K562 (cell line): ENCODE data around the gene C7. TPM values are rescaled to one million over a fixed set of nuclear protein-coding genes. Genes with fewer than 3 reads are reported as not detected.

Experiments
- ATAC-seq: fragments of 200-7000 bp; cut with Tn5 transposase; 3 replicates; pipeline ENCODE4 v1.9.1; 2020; ENCODE audit warnings: moderate library complexity
- BruUV-seq: library from RNA; stranded (reverse); fragments of 400-500 nt; replicated peaks from 2 replicates; lab custom pipeline; 2021; lab: Mats Ljungman, UMichigan
- CTCF ChIA-PET: fragments of 300-600 bp; formaldehyde crosslinking; extraction: SDS; loops from one replicate; lab custom pipeline; 2021; ENCODE audit warnings: low intra/inter-chr PET ratio; lab: Yijun Ruan, JAX
- POLR2A ChIA-PET: fragments of 300-600, 350-650 bp; sonication (Branson Sonifier 250); formaldehyde crosslinking; extraction: SDS; loops from one replicate; lab custom pipeline; 2021; ENCODE audit warnings: antibody characterized with exemption, inconsistent platforms; lab: Yijun Ruan, JAX
- DNase-seq, 4 experiments: peaks; one replicate each; pipeline versions ENCODE4 v3.0.0 to v3.0.0-alpha.2; 2011 to 2018; ENCODE audit warnings: low spot score in 3 of 4, mixed read lengths in 3 of 4; ENCODE audit errors: extremely low read depth in 1 of 4
- FAIRE-seq: peaks from 2 replicates; lab custom pipeline; 2011; peaks lifted over from hg19 to GRCh38; lab: Jason Lieb, UNC
- H2AFZ ChIP-seq: 2 replicates; pipeline ENCODE4 v1.6.0; 2011; ENCODE audit warnings: low read depth, low read length, control low read depth, inconsistent platforms
- H3K27ac ChIP-seq: fragments of 200-600 bp; 3 replicates; pipeline ENCODE4 v1.8.0; 2011; ENCODE audit warnings: low read depth, mild to moderate bottlenecking, control low read depth, inconsistent platforms, low read length, moderate library complexity, mixed read lengths; ENCODE audit errors: extremely low read depth
- H3K27me3 ChIP-seq, 2 experiments: fragments of 300-600 bp in 1 of 2; 2 replicates in 1 of 2; 3 replicates in 1 of 2; pipeline versions ENCODE4 v1.6.0 to v1.8.0; 2011; ENCODE audit warnings: inconsistent platforms in 2 of 2, low read length in 2 of 2, mild to moderate bottlenecking in 1 of 2, mixed read lengths in 1 of 2, moderate library complexity in 1 of 2; ENCODE audit not compliant: control insufficient read depth in 2 of 2, insufficient read depth in 2 of 2
- H3K36me3 ChIP-seq: fragments of 300-600 bp; 3 replicates; pipeline ENCODE4 v1.8.0; 2011; ENCODE audit warnings: mild to moderate bottlenecking, low read length, inconsistent platforms; ENCODE audit not compliant: control insufficient read depth, insufficient read depth
- H3K4me1 ChIP-seq, 2 experiments: fragments of 200-600 bp in 1 of 2; replicated peaks in 1 of 2; 2 replicates in 1 of 2; 3 replicates in 1 of 2; pipeline versions ENCODE4 v1.5.1 to v1.8.0; 2011; ENCODE audit warnings: inconsistent platforms in 2 of 2, low read length in 2 of 2, mild to moderate bottlenecking in 1 of 2, mixed read lengths in 1 of 2, moderate library complexity in 1 of 2; ENCODE audit not compliant: control insufficient read depth in 2 of 2, insufficient read depth in 2 of 2
- H3K4me2 ChIP-seq: 2 replicates; pipeline ENCODE4 v1.6.1; 2011; ENCODE audit warnings: low read length, control low read depth, inconsistent platforms, mixed read lengths; ENCODE audit not compliant: insufficient read depth
- H3K4me3 ChIP-seq: fragments of 200-600 bp; sonication (generic), shearing (Covaris generic); 2 replicates; pipeline ENCODE4 v1.5.1; 2016; ENCODE audit warnings: control low read depth, inconsistent platforms
- H3K79me2 ChIP-seq: fragments of 200-600 bp; 3 replicates; pipeline ENCODE4 v1.8.0; 2011; ENCODE audit warnings: low read length, inconsistent platforms; ENCODE audit not compliant: control insufficient read depth, insufficient read depth
- H3K9ac ChIP-seq, 2 experiments: 2 replicates each; pipeline versions ENCODE4 v1.6.0 to v1.6.1; 2011; ENCODE audit warnings: low read depth in 2 of 2, low read length in 2 of 2, control low read depth in 1 of 2, inconsistent platforms in 1 of 2, mild to moderate bottlenecking in 1 of 2, mixed read lengths in 1 of 2; ENCODE audit not compliant: insufficient read depth in 1 of 2
- H3K9me1 ChIP-seq: one replicate; pipeline ENCODE4 v1.6.0; 2011; ENCODE audit warnings: inconsistent platforms, mild to moderate bottlenecking, low read length, moderate library complexity; ENCODE audit not compliant: control insufficient read depth, insufficient read depth
- H3K9me3 ChIP-seq: replicated peaks from 2 replicates; pipeline ENCODE4 v1.5.1; 2011; ENCODE audit warnings: low read depth, low read length, inconsistent platforms; ENCODE audit not compliant: control insufficient read depth, insufficient read depth
- H4K20me1 ChIP-seq: replicated peaks from 2 replicates; pipeline ENCODE4 v1.6.1; 2011; ENCODE audit warnings: low read length, inconsistent platforms, mixed read lengths; ENCODE audit not compliant: control insufficient read depth, insufficient read depth
- CBFA2T2 ChIP-seq: fragments of 450-650 bp; conservative IDR thresholded peaks from 2 replicates; pipeline ENCODE4 v1.6.1; 2017; ENCODE audit warnings: mild to moderate bottlenecking
- CHCHD3 ChIP-seq: fragments of 250-450 bp; sonication (Bioruptor Pico); IDR thresholded peaks from 2 replicates; pipeline ENCODE4 v2.1.2; 2022; ENCODE audit warnings: mild to moderate bottlenecking
- DIDO1 ChIP-seq: fragments of 450-650 bp; IDR thresholded peaks from 2 replicates; pipeline ENCODE4 v1.6.1; 2016; ENCODE audit warnings: low read depth, missing biosample characterization, missing genetic modification characterization
- KLF6 ChIP-seq: fragments of 250-450 bp; sonication (Bioruptor Pico); IDR thresholded peaks from 2 replicates; pipeline ENCODE4 v1.4.0; 2020; ENCODE audit warnings: mild to moderate bottlenecking, moderate library complexity, borderline replicate concordance
- TOE1 ChIP-seq, 2 experiments: fragments of 450-650 bp in 1 of 2; sonication (generic) in 1 of 2; formaldehyde crosslinking in 1 of 2; IDR thresholded peaks; 2 replicates each; pipeline versions ENCODE4 v1.7.1 to v1.8.0; 2016 to 2022; ENCODE audit warnings: borderline replicate concordance in 2 of 2, mild to moderate bottlenecking in 2 of 2, antibody characterized with exemption in 1 of 2, inconsistent platforms in 1 of 2, low read depth in 1 of 2, missing genetic modification reagents in 1 of 2, moderate library complexity in 1 of 2
- WGBS: fragments of 100-300 bp; shearing (Covaris generic); methylation state at CpG from one replicate; pipeline ENCODE4 v1.1.6; 2016; ENCODE audit warnings: low coverage, mixed read lengths; ENCODE audit not compliant: insufficient coverage; ENCODE audit errors: missing lambda C conversion rate; 5-methylcytosine and 5-hydroxymethylcytosine counted together
- in situ Hi-C: fragments of 300-500 bp; cut with MboI; formaldehyde crosslinking; loops from 4 replicates; pipeline ENCODE4 v1.15.0; 2018; ENCODE audit warnings: inconsistent platforms, mixed read lengths
- intact Hi-C: fragments of 100-400 bp; cut with micrococcal nuclease; formaldehyde crosslinking; loops from 2 replicates; pipeline ENCODE4 v1.14.2; 2022
- polyA plus RNA-seq, 8 experiments: library from polyadenylated mRNA; depleted of rRNA in 4 of 8; stranded (reverse) in 5 of 8; unstranded in 3 of 8; fragments of >200 nt; fragmentation: Nextera tagmentation in 2 of 8; fragmentation: Illumina TruSeq in 1 of 8; extraction: Ambion mirVana in 2 of 8; extraction: Trizol in 1 of 8; gene quantifications; 2 replicates each; pipeline versions ENCODE4 v1.2.1 to v1.2.3, GENCODE V29; 2011 to 2014; ENCODE audit warnings: inconsistent platforms in 1 of 8, missing spikeins in 1 of 8
- total RNA-seq, 7 experiments: library from RNA; depleted of rRNA in 6 of 7; stranded (reverse); fragments of >200 nt in 6 of 7; fragmentation: Illumina TruSeq in 2 of 7; extraction: Trizol in 2 of 7; gene quantifications; 2 replicates each; pipeline versions ENCODE4 v1.2.1 to v1.2.3, GENCODE V29; 2011 to 2021; ENCODE audit warnings: low replicate concordance in 1 of 7

C7 gene
- total and polyA plus RNA-seq, 9 of the 15 experiments (the other 6 are each of a cell fraction or from before 2014, with no cell fraction given) = 0.82 TPM; not detected in 8

- Histone ChIP-seq H3K4me2 (no peak overlapping the region), H3K4me1 (no peaks in the 10 kb centered on the region), H3K36me3 (no peaks in the 10 kb centered on the region), H3K9me3 (no peaks in the 10 kb centered on the region), H2AFZ (no peak overlapping the region), H3K79me2 (no peaks in the 10 kb centered on the region), H3K9ac (no peak overlapping the region), H3K9me1 (no peaks in the 10 kb centered on the region), H4K20me1 (no peaks in the 10 kb centered on the region), H3K27ac (no peak overlapping the region), H3K27me3 (no peaks in the 10 kb centered on the region), H3K4me3 (no peak overlapping the region)
- ATAC-seq (no peak), FAIRE-seq (no peak), DNase-seq (no peak)
- WGBS = 2% methylated on average over 5 of the region's 5 CpGs
- ChIA-PET CTCF (no interaction called here), POLR2A (interaction anchor here (0.6 to 1.3 kb wide), 2 partner anchors 22 to 91 kb away, joined by 3 read pairs; no protein-coding TSS in a partner anchor)
- intact Hi-C loops (no loop called here), in situ Hi-C loops (no loop called here)
- TF ChIP-seq CBFA2T2 (no peak), TOE1 (IDR thresholded peaks at IDR 0.05; ENCODE audit: borderline replicate concordance) (no peak), TOE1 (CRISPR knock-in tag; IDR thresholded peaks at IDR 0.05; ENCODE audit: borderline replicate concordance, low read depth) (no peak), DIDO1 (tag) (no peak), CHCHD3 (no peak), KLF6 (CRISPR knock-in tag) (no peak)
- BruUV-seq = no TSS peak
Observed at GRCh38 chr5:40995801-40996586, 86.7 kb downstream of the C7 start.
